IMR-90 (cell line): ENCODE measurements around the gene ZFPM1. TPM values are rescaled to one million over a fixed set of nuclear protein-coding genes. Genes with fewer than 3 reads are reported as not detected.
A peak's percentile ranks its signal among the peaks of the same experiment; 100 is the strongest.

ENCODE experiments used
- ATAC-seq: fragments of 200-7000 bp; cut with Tn5 transposase; 2 replicates; pipeline ENCODE4 v1.9.1; 2020; ENCODE audit warnings: low read depth, mild to moderate bottlenecking, moderate library complexity
- BruUV-seq: library from RNA; stranded (reverse); fragments of 400-500 nt; replicated peaks from 2 replicates; lab custom pipeline; 2021; lab: Mats Ljungman, UMichigan
- CTCF ChIA-PET: fragments of 300-600 bp; formaldehyde crosslinking; extraction: SDS; loops from one replicate; lab custom pipeline; 2021; ENCODE audit warnings: antibody characterized with exemption; lab: Yijun Ruan, JAX
- POLR2A ChIA-PET: fragments of 300-600 bp; sonication (Branson Sonifier 250); formaldehyde crosslinking; loops from one replicate; lab custom pipeline; 2022; ENCODE audit warnings: antibody characterized with exemption; ENCODE audit not compliant: unreplicated experiment; lab: Charles Lee
- DNase-seq: peaks from one replicate; pipeline ENCODE4 v3.0.0; 2013
- H2AFZ ChIP-seq: replicated peaks from 2 replicates; pipeline ENCODE3; 2013; ENCODE audit warnings: low read length, mild to moderate bottlenecking; ENCODE audit not compliant: poor library complexity
- H2AK5ac ChIP-seq: 2 replicates; pipeline ENCODE4 v1.6.1; 2013; ENCODE audit warnings: low read depth, low read length, inconsistent platforms
- H2AK9ac ChIP-seq: replicated peaks from 2 replicates; pipeline ENCODE3; 2013; ENCODE audit warnings: mild to moderate bottlenecking, low read depth, low read length, moderate library complexity; ENCODE audit not compliant: poor library complexity
- H2BK120ac ChIP-seq: 2 replicates; pipeline ENCODE4 v1.6.1; 2013; ENCODE audit warnings: low read depth, low read length, inconsistent platforms
- H2BK15ac ChIP-seq: 3 replicates; pipeline ENCODE4 v1.6.1; 2013; ENCODE audit warnings: low read depth, low read length, inconsistent platforms
- H2BK20ac ChIP-seq: 2 replicates; pipeline ENCODE4 v1.6.1; 2013; ENCODE audit warnings: low read depth, mild to moderate bottlenecking, inconsistent platforms, low read length, moderate library complexity
- H2BK5ac ChIP-seq: 2 replicates; pipeline ENCODE4 v1.6.1; 2013; ENCODE audit warnings: mild to moderate bottlenecking, low read depth, low read length, inconsistent platforms; ENCODE audit not compliant: poor library complexity, severe bottlenecking
- H3K14ac ChIP-seq: replicated peaks from 2 replicates; pipeline ENCODE4 v1.6.1; 2013; ENCODE audit warnings: low read depth, low read length, inconsistent platforms
- H3K18ac ChIP-seq: 2 replicates; pipeline ENCODE4 v1.6.1; 2013; ENCODE audit warnings: low read depth, low read length, control low read depth
- H3K23ac ChIP-seq: 2 replicates; pipeline ENCODE4 v1.6.1; 2013; ENCODE audit warnings: low read depth, low read length, inconsistent platforms
- H3K27ac ChIP-seq: 2 replicates; pipeline ENCODE4 v1.5.1; 2013; ENCODE audit warnings: mild to moderate bottlenecking, control low read depth, low read length; ENCODE audit not compliant: insufficient read depth
- H3K27me3 ChIP-seq: 2 replicates; pipeline ENCODE4 v1.6.1; 2013; ENCODE audit warnings: low read length; ENCODE audit not compliant: control insufficient read depth, insufficient read depth
- H3K36me3 ChIP-seq: 2 replicates; pipeline ENCODE4 v1.6.1; 2013; ENCODE audit warnings: low read length, mixed read lengths; ENCODE audit not compliant: control insufficient read depth, insufficient read depth
- H3K4ac ChIP-seq: 2 replicates; pipeline ENCODE4 v1.6.1; 2013; ENCODE audit warnings: low read depth, low read length, inconsistent platforms
- H3K4me1 ChIP-seq: 2 replicates; pipeline ENCODE4 v1.6.1; 2013; ENCODE audit warnings: low read length, mixed read lengths; ENCODE audit not compliant: control insufficient read depth, insufficient read depth
- H3K4me2 ChIP-seq: 2 replicates; pipeline ENCODE4 v1.6.1; 2013; ENCODE audit warnings: low read depth, mild to moderate bottlenecking, control low read depth, low read length, moderate library complexity
- H3K4me3 ChIP-seq: 2 replicates; pipeline ENCODE4 v1.5.1; 2013; ENCODE audit warnings: low read depth, mild to moderate bottlenecking, control low read depth, low read length, moderate library complexity; ENCODE audit not compliant: insufficient read depth
- H3K56ac ChIP-seq: 2 replicates; pipeline ENCODE4 v1.6.1; 2013; ENCODE audit warnings: low read length, inconsistent platforms; ENCODE audit not compliant: insufficient read depth; ENCODE audit errors: extremely low read depth
- H3K79me1 ChIP-seq, 2 experiments: 2 replicates each; pipeline ENCODE4 v1.6.1; 2013; ENCODE audit warnings: low read length in 2 of 2, inconsistent platforms in 1 of 2, low read depth in 1 of 2
- H3K9ac ChIP-seq: 2 replicates; pipeline ENCODE4 v1.6.1; 2013; ENCODE audit warnings: low read depth, low read length, control low read depth
- H3K9me1 ChIP-seq: 2 replicates; pipeline ENCODE4 v1.6.1; 2013; ENCODE audit warnings: low read length, inconsistent platforms; ENCODE audit not compliant: insufficient read depth
- H3K9me3 ChIP-seq: 2 replicates; pipeline ENCODE4 v1.6.1; 2013; ENCODE audit warnings: low read length; ENCODE audit not compliant: control insufficient read depth, insufficient read depth
- H4K20me1 ChIP-seq: 2 replicates; pipeline ENCODE4 v1.6.1; 2013; ENCODE audit warnings: low read length, inconsistent platforms; ENCODE audit not compliant: insufficient read depth
- H4K5ac ChIP-seq: 2 replicates; pipeline ENCODE4 v1.6.1; 2013; ENCODE audit warnings: mild to moderate bottlenecking, low read depth, low read length, control low read depth
- H4K8ac ChIP-seq, 2 experiments: 2 replicates each; pipeline ENCODE4 v1.6.1; 2013; ENCODE audit warnings: low read depth in 2 of 2, low read length in 2 of 2, control low read depth in 1 of 2, inconsistent platforms in 1 of 2
- H4K91ac ChIP-seq: 2 replicates; pipeline ENCODE4 v1.6.1; 2013; ENCODE audit warnings: low read depth, low read length, inconsistent platforms; ENCODE audit not compliant: insufficient read depth
- BHLHE40 ChIP-seq: fragments of 150-350 bp; IDR thresholded peaks from 2 replicates; pipeline ENCODE4 v1.6.1; 2016; ENCODE audit warnings: mild to moderate bottlenecking, low read depth, low read length
- MAFK ChIP-seq: IDR thresholded peaks from 2 replicates; pipeline ENCODE4 v1.6.1; 2012; ENCODE audit warnings: low read depth, low read length, improper control_type of control experiment
- MAZ ChIP-seq: IDR thresholded peaks from 2 replicates; pipeline ENCODE4 v1.6.1; 2012; ENCODE audit warnings: low read depth, mild to moderate bottlenecking, low read length, improper control_type of control experiment, moderate library complexity, borderline replicate concordance
- POLR2A ChIP-seq: IDR thresholded peaks from 2 replicates; pipeline ENCODE4 v1.6.1; 2012; ENCODE audit warnings: mild to moderate bottlenecking, low read depth, low read length
- RFX5 ChIP-seq: IDR thresholded peaks from 2 replicates; pipeline ENCODE4 v1.8.0; 2012; ENCODE audit warnings: low read depth, mild to moderate bottlenecking, low read length, moderate library complexity
- WGBS, 2 experiments: methylation state at CpG; one replicate each; pipeline versions ENCODE4 v1.1.5 to v1.1.7; 2013; ENCODE audit warnings: missing lambda C conversion rate in 2 of 2; ENCODE audit not compliant: insufficient read length in 1 of 2; ENCODE audit errors: extremely low coverage in 2 of 2; 5-methylcytosine and 5-hydroxymethylcytosine counted together
- dilution Hi-C: fragments of 300-500 bp; cut with HindIII; formaldehyde crosslinking; loops from one replicate; pipeline ENCODE4 v1.14.3; 2018; ENCODE audit warnings: low sequenced_read_pairs; ENCODE audit not compliant: unreplicated experiment
- in situ Hi-C: fragments of 300-500 bp; cut with MboI; formaldehyde crosslinking; loops from 3 replicates; pipeline ENCODE4 v1.14.3; 2019; ENCODE audit warnings: low sequenced_read_pairs, inconsistent platforms, mixed read lengths
- intact Hi-C: fragments of 100-400 bp; cut with micrococcal nuclease; formaldehyde crosslinking; loops from 2 replicates; pipeline ENCODE4 v1.10.0; 2022
- polyA plus RNA-seq, 3 experiments: library from polyadenylated mRNA; depleted of rRNA; stranded (reverse); fragments of >200 nt; gene quantifications; 2 replicates each; pipeline ENCODE4 v1.2.3, GENCODE V29; 2012; ENCODE audit warnings: low replicate concordance in 1 of 3
- total RNA-seq: library from RNA; depleted of rRNA; stranded (reverse); fragments of >200 nt; gene quantifications from 2 replicates; pipeline ENCODE4 v1.2.3, GENCODE V29; 2012
- TF ChIP-seq, protein P1 (sequence below): fragments of 150-350 bp; IDR thresholded peaks from 2 replicates; pipeline ENCODE4 v1.6.1; 2017; ENCODE audit warnings: mild to moderate bottlenecking, antibody characterized with exemption, low read length, low read depth
- TF ChIP-seq, protein P2 (sequence below): fragments of 150-350 bp; IDR thresholded peaks from 2 replicates; pipeline ENCODE4 v1.6.1; 2016; ENCODE audit warnings: low read depth, mild to moderate bottlenecking, low read length, moderate library complexity, borderline replicate concordance

The ZFPM1 gene
- total and polyA plus RNA-seq, 2 of the 4 experiments (the other 2 are of a cell fraction): 0.36 to 1.1 TPM

DNA sequence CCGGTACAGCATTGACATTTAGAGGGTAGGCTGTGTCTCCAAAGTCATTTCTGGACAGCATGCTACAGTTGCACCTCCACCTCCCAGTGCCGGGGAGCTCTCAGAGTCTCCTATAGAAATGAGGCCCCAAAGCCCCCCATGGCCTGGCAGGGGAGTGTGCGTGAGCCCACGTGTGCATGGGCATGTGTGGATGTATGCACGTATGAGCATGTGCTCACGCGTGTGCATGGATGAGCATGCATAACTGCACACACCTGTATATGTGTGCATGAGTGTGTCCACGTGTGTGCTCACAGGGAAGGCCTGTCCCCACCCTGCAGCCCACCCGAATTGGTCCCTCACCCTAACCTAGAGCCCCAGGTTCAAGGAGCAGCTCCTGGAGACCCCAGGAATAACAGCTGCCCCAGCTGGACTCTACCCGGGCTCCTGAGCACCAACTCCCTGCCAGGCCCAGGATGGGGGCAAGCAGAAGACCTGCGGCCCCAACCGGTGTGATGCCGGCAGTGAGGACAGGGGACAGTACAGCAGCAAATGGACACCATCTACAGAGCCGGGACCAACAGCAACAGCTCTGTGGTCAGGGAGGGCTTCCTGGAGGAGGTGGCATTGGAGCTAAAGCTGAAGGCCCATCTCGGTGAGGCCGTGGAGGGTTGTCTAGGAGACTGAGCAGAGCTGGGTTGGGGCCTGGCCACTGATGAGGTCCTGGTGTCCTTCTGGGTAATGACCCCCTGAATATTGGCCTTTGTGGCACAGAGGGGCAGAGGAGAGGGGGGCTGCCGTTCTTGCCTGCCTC lies 35.2 kb upstream of the ZFPM1 start:
- Histone ChIP-seq H3K18ac (no peak overlapping the region), H2BK5ac (no peak overlapping the region), H3K4me1 (no peaks in the 10 kb centered on the region; the same call in 1 of the 2 replicates), H3K9me3 (no peaks in the 10 kb centered on the region), H2BK20ac (no peak overlapping the region), H3K9me1 (peaks cover 15% of the 10 kb centered on the region), H3K27ac (no peak overlapping the region), H3K4me3 (no peak overlapping the region), H2AK5ac (no peak overlapping the region), H3K4ac (no peak overlapping the region), H4K5ac (no peak overlapping the region), H3K9ac (no peak overlapping the region), H3K14ac (no peak overlapping the region), H4K20me1 (peaks cover 100% of the 10 kb centered on the region), H2AFZ (peak overlapping the region; percentile 24), H2BK120ac (no peak overlapping the region), H3K79me1 (peaks cover 23 to 94% of the 10 kb centered on the region in 2 experiments), H2BK15ac (no peak overlapping the region), H3K4me2 (no peak overlapping the region), H2AK9ac (no peak overlapping the region), H4K8ac (no peak overlapping the region), H3K56ac (no peak overlapping the region), H3K36me3 (peaks cover 54% of the 10 kb centered on the region), H3K23ac (no peak overlapping the region), H3K27me3 (no peaks in the 10 kb centered on the region), H4K91ac (no peak overlapping the region)
- DNase-seq: no peak
- WGBS, 2 experiments: 100% methylated on average over 2 of the region's 17 CpGs; no CpG with 5 or more reads in 1 of the 2 experiments
- ATAC-seq: no peak
- in situ Hi-C loops: no loop called here
- intact Hi-C loops: no loop called here
- no peak for TF ChIP-seq MAZ
- no peak for TF ChIP-seq POLR2A
- no peak for TF ChIP-seq BHLHE40
- TF ChIP-seq, protein P1, sequence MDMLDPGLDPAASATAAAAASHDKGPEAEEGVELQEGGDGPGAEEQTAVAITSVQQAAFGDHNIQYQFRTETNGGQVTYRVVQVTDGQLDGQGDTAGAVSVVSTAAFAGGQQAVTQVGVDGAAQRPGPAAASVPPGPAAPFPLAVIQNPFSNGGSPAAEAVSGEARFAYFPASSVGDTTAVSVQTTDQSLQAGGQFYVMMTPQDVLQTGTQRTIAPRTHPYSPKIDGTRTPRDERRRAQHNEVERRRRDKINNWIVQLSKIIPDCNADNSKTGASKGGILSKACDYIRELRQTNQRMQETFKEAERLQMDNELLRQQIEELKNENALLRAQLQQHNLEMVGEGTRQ: no peak
- TF ChIP-seq MAFK: no peak
- no peak for TF ChIP-seq RFX5
- TF ChIP-seq, protein P2, sequence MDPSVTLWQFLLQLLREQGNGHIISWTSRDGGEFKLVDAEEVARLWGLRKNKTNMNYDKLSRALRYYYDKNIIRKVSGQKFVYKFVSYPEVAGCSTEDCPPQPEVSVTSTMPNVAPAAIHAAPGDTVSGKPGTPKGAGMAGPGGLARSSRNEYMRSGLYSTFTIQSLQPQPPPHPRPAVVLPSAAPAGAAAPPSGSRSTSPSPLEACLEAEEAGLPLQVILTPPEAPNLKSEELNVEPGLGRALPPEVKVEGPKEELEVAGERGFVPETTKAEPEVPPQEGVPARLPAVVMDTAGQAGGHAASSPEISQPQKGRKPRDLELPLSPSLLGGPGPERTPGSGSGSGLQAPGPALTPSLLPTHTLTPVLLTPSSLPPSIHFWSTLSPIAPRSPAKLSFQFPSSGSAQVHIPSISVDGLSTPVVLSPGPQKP: no peak
- ChIA-PET POLR2A (no interaction called here), CTCF (no interaction called here)
- dilution Hi-C loops: no loop called here
- BruUV-seq: no TSS peak
